BLaER1 (cell line): ENCODE measurements around the gene LGR6.
A peak's percentile ranks its signal among the peaks of the same experiment; 100 is the strongest.

Source experiments
- H3K27ac ChIP-seq: shearing (Covaris generic); formaldehyde crosslinking; 2 replicates; pipeline ENCODE4 v1.8.1; 2022
- H3K27me3 ChIP-seq: shearing (Covaris generic); formaldehyde crosslinking; 2 replicates; pipeline ENCODE4 v1.8.1; 2022
- H3K36me3 ChIP-seq: shearing (Covaris generic); formaldehyde crosslinking; 2 replicates; pipeline ENCODE4 v1.8.1; 2022
- H3K4me1 ChIP-seq: shearing (Covaris generic); formaldehyde crosslinking; 2 replicates; pipeline ENCODE4 v1.8.1; 2022
- H3K4me2 ChIP-seq: shearing (Covaris generic); formaldehyde crosslinking; 2 replicates; pipeline ENCODE4 v1.8.1; 2022
- H3K4me3 ChIP-seq: shearing (Covaris generic); formaldehyde crosslinking; 2 replicates; pipeline ENCODE4 v1.8.1; 2022
- H3K9ac ChIP-seq: shearing (Covaris generic); formaldehyde crosslinking; 2 replicates; pipeline ENCODE4 v1.8.1; 2022
- H3K9me3 ChIP-seq: shearing (Covaris generic); formaldehyde crosslinking; 2 replicates; pipeline ENCODE4 v1.8.1; 2022
- H4K20me1 ChIP-seq: shearing (Covaris generic); formaldehyde crosslinking; 2 replicates; pipeline ENCODE4 v1.8.1; 2022
- Cebpa-rat ChIP-seq: shearing (Covaris generic); IDR thresholded peaks from 2 replicates; pipeline ENCODE4 v1.8.1; 2022

LGR6 gene

GRCh38 chr1:202241376-202242079 is 47.9 kb downstream of the LGR6 start:
- no peaks in the 10 kb centered on the region for H4K20me1 ChIP-seq
- H3K4me1 ChIP-seq, result peaks cover 93% of the 10 kb centered on the region
- H3K27me3 ChIP-seq, result no peaks in the 10 kb centered on the region
- 0 out of 2 replicates have a peak overlapping the region, but pooled peaks have one; percentile 8 for H3K4me3 ChIP-seq
- peak overlapping the region; percentile 91 for H3K4me2 ChIP-seq
- peak overlapping the region; percentile 99 for H3K27ac ChIP-seq
- H3K36me3 ChIP-seq, result peaks cover 7% of the 10 kb centered on the region; the same call in 1 of the 2 replicates
- no peak for TF ChIP-seq Cebpa-rat
- no peaks in the 10 kb centered on the region for H3K9me3 ChIP-seq
- H3K9ac ChIP-seq, result peak overlapping the region; percentile 81

GRCh38 chr1:202242080-202242419 is 48.5 kb downstream of the LGR6 start:
- H3K9ac ChIP-seq, result peak overlapping the region; percentile 81
- peak overlapping the region; percentile 91 for H3K4me2 ChIP-seq
- H3K9me3 ChIP-seq, result no peaks in the 10 kb centered on the region
- no peak for TF ChIP-seq Cebpa-rat
- peak overlapping the region; percentile 99 for H3K27ac ChIP-seq
- H3K36me3 ChIP-seq, result peaks cover 7% of the 10 kb centered on the region; the same call in 1 of the 2 replicates
- H3K4me1 ChIP-seq, result peaks cover 93% of the 10 kb centered on the region
- H3K27me3 ChIP-seq, result no peaks in the 10 kb centered on the region
- 0 out of 2 replicates have a peak overlapping the region, but pooled peaks have one; percentile 8 for H3K4me3 ChIP-seq
- H4K20me1 ChIP-seq, result no peaks in the 10 kb centered on the region

- Histone ChIP-seq H4K20me1 (no peaks in the 10 kb centered on the region), H3K4me1 (peaks cover 93% of the 10 kb centered on the region), H3K4me3 (no peak overlapping the region), H3K9me3 (no peaks in the 10 kb centered on the region), H3K4me2 (peak overlapping the region; percentile 91), H3K27me3 (no peaks in the 10 kb centered on the region), H3K27ac (peak overlapping the region; percentile 99), H3K36me3 (peaks cover 7% of the 10 kb centered on the region; the same call in 1 of the 2 replicates), H3K9ac (peak overlapping the region; percentile 81; the same call in 1 of the 2 replicates)
- TF ChIP-seq Cebpa-rat, result no peak
Measured at GRCh38 chr1:202243006-202243405, 49.4 kb downstream of the LGR6 start.

- peak overlapping the region; percentile 91 for H3K4me2 ChIP-seq
- no peaks in the 10 kb centered on the region for H3K36me3 ChIP-seq
- peak overlapping the region; percentile 81 for H3K9ac ChIP-seq
- TF ChIP-seq Cebpa-rat, result no peak
- peak overlapping the region; percentile 99 for H3K27ac ChIP-seq
- no peaks in the 10 kb centered on the region for H3K27me3 ChIP-seq
- H3K9me3 ChIP-seq, result no peaks in the 10 kb centered on the region
- H3K4me1 ChIP-seq, result peaks cover 95% of the 10 kb centered on the region
- H3K4me3 ChIP-seq, result peak overlapping the region; percentile 44
- H4K20me1 ChIP-seq, result no peaks in the 10 kb centered on the region
Measured at GRCh38 chr1:202244841-202245261, 51.3 kb downstream of the LGR6 start.

- H3K4me1 ChIP-seq, result peaks cover 95% of the 10 kb centered on the region
- H3K9me3 ChIP-seq, result no peaks in the 10 kb centered on the region
- H3K27me3 ChIP-seq, result no peaks in the 10 kb centered on the region
- H3K9ac ChIP-seq, result peak overlapping the region; percentile 86
- no peaks in the 10 kb centered on the region for H4K20me1 ChIP-seq
- peak overlapping the region; percentile 38 for H3K4me3 ChIP-seq
- H3K4me2 ChIP-seq, result peak overlapping the region; percentile 91
- H3K36me3 ChIP-seq, result no peaks in the 10 kb centered on the region
- no peak for TF ChIP-seq Cebpa-rat
- peak overlapping the region; percentile 99 for H3K27ac ChIP-seq
Measured at GRCh38 chr1:202245391-202245790, 51.8 kb downstream of the LGR6 start.

- Histone ChIP-seq H3K4me1 (peaks cover 95% of the 10 kb centered on the region), H3K4me2 (peak overlapping the region; percentile 98), H3K9me3 (no peaks in the 10 kb centered on the region), H3K27me3 (no peaks in the 10 kb centered on the region), H3K27ac (peak overlapping the region; percentile 100), H4K20me1 (no peaks in the 10 kb centered on the region), H3K36me3 (no peaks in the 10 kb centered on the region), H3K9ac (peak overlapping the region; percentile 96), H3K4me3 (peak overlapping the region; percentile 63)
- TF ChIP-seq Cebpa-rat, result no peak
Measured at GRCh38 chr1:202247104-202247503, 53.5 kb downstream of the LGR6 start.

- Histone ChIP-seq H3K9me3 (no peaks in the 10 kb centered on the region), H3K27ac (peak overlapping the region; percentile 100), H3K36me3 (no peaks in the 10 kb centered on the region), H3K4me1 (peaks cover 95% of the 10 kb centered on the region), H3K4me3 (peak overlapping the region; percentile 63), H3K9ac (peak overlapping the region; percentile 96), H4K20me1 (no peaks in the 10 kb centered on the region), H3K4me2 (peak overlapping the region; percentile 98), H3K27me3 (no peaks in the 10 kb centered on the region)
- TF ChIP-seq Cebpa-rat, result no peak
Measured at GRCh38 chr1:202247837-202248795, 54.5 kb downstream of the LGR6 start.

GRCh38 chr1:202248861-202249260 is 55.3 kb downstream of the LGR6 start:
- Histone ChIP-seq H3K4me1 (peaks cover 95% of the 10 kb centered on the region), H3K36me3 (no peaks in the 10 kb centered on the region), H4K20me1 (no peaks in the 10 kb centered on the region), H3K9me3 (no peaks in the 10 kb centered on the region), H3K27me3 (no peaks in the 10 kb centered on the region), H3K9ac (peak overlapping the region; percentile 96), H3K27ac (peak overlapping the region; percentile 100), H3K4me2 (peak overlapping the region; percentile 98), H3K4me3 (peak overlapping the region; percentile 63)
- TF ChIP-seq Cebpa-rat, result no peak

GRCh38 chr1:202249436-202249835 is 55.8 kb downstream of the LGR6 start:
- H3K9me3 ChIP-seq, result no peaks in the 10 kb centered on the region
- no peaks in the 10 kb centered on the region for H3K27me3 ChIP-seq
- peak overlapping the region; percentile 100 for H3K27ac ChIP-seq
- peaks cover 95% of the 10 kb centered on the region for H3K4me1 ChIP-seq
- H3K36me3 ChIP-seq, result no peaks in the 10 kb centered on the region
- TF ChIP-seq Cebpa-rat, result no peak
- H4K20me1 ChIP-seq, result no peaks in the 10 kb centered on the region
- H3K4me3 ChIP-seq, result peak overlapping the region; percentile 63
- H3K4me2 ChIP-seq, result peak overlapping the region; percentile 98
- peak overlapping the region; percentile 96 for H3K9ac ChIP-seq
